ENCODE results near the gene SMKR1. TPM values are rescaled to one million over a fixed set of nuclear protein-coding genes. Genes with fewer than 3 reads are reported as not detected.

SMKR1 gene
- total and polyA plus RNA-seq, 3 donors from 2014 or later = 57.0 to 231 (median 210) TPM

DNA sequence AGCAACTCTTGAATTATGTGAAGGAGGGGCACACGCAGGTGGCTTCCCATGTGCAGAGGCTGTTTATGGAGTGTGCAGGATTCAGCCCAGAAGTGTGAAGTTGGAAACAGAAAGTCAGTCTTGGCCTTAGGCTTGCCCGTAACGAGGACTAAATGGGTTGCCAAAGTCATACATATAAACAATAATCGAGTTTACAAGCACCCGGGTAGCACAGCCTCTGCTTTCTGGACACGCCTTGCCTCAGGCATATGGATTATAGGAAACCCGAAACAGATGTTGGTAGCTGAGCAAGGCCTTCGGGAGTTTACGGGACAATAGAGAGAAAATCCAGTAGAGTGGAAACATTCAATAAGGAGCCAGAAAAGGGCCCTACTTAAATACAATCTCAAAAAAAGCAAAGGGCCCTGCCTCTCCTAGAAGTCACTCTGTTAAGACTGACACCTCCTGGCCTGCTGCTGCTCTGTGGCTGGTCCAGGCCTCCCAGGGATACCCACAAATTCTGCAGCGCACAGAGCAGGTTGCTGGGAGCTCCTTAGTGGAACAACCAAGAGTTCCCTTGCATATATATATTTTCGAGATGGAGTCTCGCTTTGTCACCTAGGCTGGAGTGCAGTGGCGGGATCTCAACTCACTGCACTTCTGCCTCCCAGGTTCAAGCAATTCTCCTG lies 48.5 kb downstream of the SMKR1 start:
- H3K27me3 ChIP-seq = no peaks in the 10 kb centered on the region
- no peak overlapping the region for H3K27ac ChIP-seq
- no peaks in the 10 kb centered on the region for H3K4me1 ChIP-seq
- no peaks in the 10 kb centered on the region for H3K36me3 ChIP-seq (ENCODE audit: low read depth, missing control alignments)
- intact Hi-C loops (cut with DNase I; ENCODE audit: low total_unique reads) = no loop called here
- H3K4me3 ChIP-seq = no peak overlapping the region
- DNase-seq = no peak
- H3K9me3 ChIP-seq = no peaks in the 10 kb centered on the region
- TF ChIP-seq POLR2A (IDR thresholded peaks at IDR 0.05) = no peak
- TF ChIP-seq, protein P1, sequence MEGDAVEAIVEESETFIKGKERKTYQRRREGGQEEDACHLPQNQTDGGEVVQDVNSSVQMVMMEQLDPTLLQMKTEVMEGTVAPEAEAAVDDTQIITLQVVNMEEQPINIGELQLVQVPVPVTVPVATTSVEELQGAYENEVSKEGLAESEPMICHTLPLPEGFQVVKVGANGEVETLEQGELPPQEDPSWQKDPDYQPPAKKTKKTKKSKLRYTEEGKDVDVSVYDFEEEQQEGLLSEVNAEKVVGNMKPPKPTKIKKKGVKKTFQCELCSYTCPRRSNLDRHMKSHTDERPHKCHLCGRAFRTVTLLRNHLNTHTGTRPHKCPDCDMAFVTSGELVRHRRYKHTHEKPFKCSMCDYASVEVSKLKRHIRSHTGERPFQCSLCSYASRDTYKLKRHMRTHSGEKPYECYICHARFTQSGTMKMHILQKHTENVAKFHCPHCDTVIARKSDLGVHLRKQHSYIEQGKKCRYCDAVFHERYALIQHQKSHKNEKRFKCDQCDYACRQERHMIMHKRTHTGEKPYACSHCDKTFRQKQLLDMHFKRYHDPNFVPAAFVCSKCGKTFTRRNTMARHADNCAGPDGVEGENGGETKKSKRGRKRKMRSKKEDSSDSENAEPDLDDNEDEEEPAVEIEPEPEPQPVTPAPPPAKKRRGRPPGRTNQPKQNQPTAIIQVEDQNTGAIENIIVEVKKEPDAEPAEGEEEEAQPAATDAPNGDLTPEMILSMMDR (IDR thresholded peaks at IDR 0.05) = no peak
- 81 to 90% methylated on average over 13 of the region's 13 CpGs for WGBS, 2 donors

DNA sequence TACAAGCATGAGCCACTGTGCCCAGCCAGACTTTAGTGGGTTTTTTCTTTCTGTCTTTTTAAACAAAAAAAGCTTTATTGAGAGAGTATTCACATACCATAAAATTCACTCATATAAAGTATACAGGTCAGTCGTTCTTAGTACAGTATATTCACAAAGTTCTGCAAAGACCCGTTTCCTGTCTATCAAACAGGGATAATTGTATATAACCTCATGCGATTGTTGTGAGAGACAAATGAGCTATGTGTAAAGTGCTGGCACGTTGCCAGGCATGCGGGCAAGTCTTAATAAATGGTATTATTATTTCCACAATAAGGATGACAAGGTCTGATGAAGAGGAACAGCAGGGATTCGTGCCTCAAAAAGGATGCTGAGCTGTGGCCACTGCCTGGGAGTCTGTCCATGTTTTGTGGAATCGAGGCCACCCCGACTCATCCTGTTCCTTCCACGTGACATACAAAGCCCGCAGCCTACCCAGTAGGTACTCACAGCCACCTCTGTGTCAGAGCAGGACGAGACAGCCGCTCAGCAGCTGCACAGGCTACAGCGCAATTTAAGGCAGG lies 51.6 kb downstream of the SMKR1 start:
- WGBS, 2 donors = 51 to 54% methylated on average over 13 of the region's 13 CpGs
- no peak overlapping the region for H3K27ac ChIP-seq
- TF ChIP-seq POLR2A (IDR thresholded peaks at IDR 0.05) = no peak
- TF ChIP-seq, protein P1 (IDR thresholded peaks at IDR 0.05) = no peak
- DNase-seq = no peak
- H3K9me3 ChIP-seq = no peaks in the 10 kb centered on the region
- H3K27me3 ChIP-seq = no peaks in the 10 kb centered on the region
- no peaks in the 10 kb centered on the region for H3K4me1 ChIP-seq
- H3K36me3 ChIP-seq (ENCODE audit: low read depth, missing control alignments) = no peaks in the 10 kb centered on the region
- intact Hi-C loops (cut with DNase I; ENCODE audit: low total_unique reads) = no loop called here
- no peak overlapping the region for H3K4me3 ChIP-seq

- H3K36me3 ChIP-seq (ENCODE audit: low read depth, missing control alignments) = no peaks in the 10 kb centered on the region
- no peak for DNase-seq
- no peak overlapping the region for H3K4me3 ChIP-seq
- no peak overlapping the region for H3K27ac ChIP-seq
- intact Hi-C loops (cut with DNase I; ENCODE audit: low total_unique reads) = no loop called here
- no peaks in the 10 kb centered on the region for H3K9me3 ChIP-seq
- WGBS, 2 donors = 48 to 55% methylated on average over 8 of the region's 8 CpGs
- TF ChIP-seq, protein P1 (IDR thresholded peaks at IDR 0.05) = no peak
- TF ChIP-seq POLR2A (IDR thresholded peaks at IDR 0.05) = no peak
- no peaks in the 10 kb centered on the region for H3K4me1 ChIP-seq
- H3K27me3 ChIP-seq = no peaks in the 10 kb centered on the region
These were observed 54.3 kb downstream of the SMKR1 start for GRCh38 chr7:129556607-129557133.

DNA sequence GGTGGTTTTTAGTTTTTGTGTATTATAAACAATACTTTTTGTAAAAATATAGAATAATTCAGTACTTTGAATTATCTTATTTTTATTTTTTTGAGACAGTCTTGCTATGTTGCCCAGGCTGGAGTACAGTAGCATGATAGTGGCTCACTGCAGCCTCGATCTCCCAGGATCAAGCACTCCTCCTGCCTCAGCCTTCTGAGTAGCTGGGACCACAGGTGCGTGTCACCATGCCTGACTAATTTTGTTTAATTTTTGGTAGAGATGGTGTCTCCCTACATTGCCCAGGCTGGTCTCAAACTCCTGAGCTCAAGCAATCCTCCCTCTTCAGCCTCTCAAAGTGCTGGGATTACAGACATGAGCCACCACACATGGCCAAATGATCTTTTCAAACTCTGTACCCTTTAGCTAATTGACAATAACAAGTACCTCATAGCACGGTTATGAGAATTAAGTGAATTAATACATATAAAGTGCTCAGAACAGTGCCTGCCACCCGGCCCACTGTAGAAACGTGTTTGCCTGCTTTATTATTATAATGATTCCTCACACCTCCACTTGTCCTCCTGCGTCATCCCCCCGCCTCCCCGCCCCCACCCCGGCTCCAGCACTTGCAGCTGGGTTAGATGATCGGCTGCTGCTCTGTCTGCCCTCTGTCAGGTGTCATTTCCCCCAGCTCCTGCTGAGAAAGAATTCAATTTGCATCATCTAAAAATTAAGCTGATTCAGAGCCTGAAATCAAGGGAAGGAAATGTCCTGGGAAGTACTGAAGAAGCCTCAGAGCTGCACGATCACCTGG lies 55.6 kb downstream of the SMKR1 start:
- H3K27me3 ChIP-seq = no peaks in the 10 kb centered on the region
- TF ChIP-seq, protein P1 (IDR thresholded peaks at IDR 0.05) = no peak
- no peak for TF ChIP-seq POLR2A (IDR thresholded peaks at IDR 0.05)
- H3K27ac ChIP-seq = no peak overlapping the region
- no peaks in the 10 kb centered on the region for H3K4me1 ChIP-seq
- H3K9me3 ChIP-seq = no peaks in the 10 kb centered on the region
- intact Hi-C loops (cut with DNase I; ENCODE audit: low total_unique reads) = no loop called here
- no peaks in the 10 kb centered on the region for H3K36me3 ChIP-seq (ENCODE audit: low read depth, missing control alignments)
- WGBS, 2 donors = 56 to 74% methylated on average over 11 of the region's 11 CpGs
- H3K4me3 ChIP-seq = no peak overlapping the region
- no peak for DNase-seq

Data from testis (tissue), 3 donors.